Lower leg skin (tissue), 4 donors: ENCODE measurements around the gene PRKAG1. TPM values are rescaled to one million over a fixed set of nuclear protein-coding genes. Genes with fewer than 3 reads are reported as not detected.

Source experiments
- DNase-seq, 2 donors: peaks; one replicate each; pipeline ENCODE4 v3.0.0-alpha.2; 2019; ENCODE audit warnings: low spot score in 2 of 2
- H3K4me3 ChIP-seq: fragments of 200-600 bp; sonication (generic); 2 replicates; pipeline ENCODE4 v1.5.1; 2017; ENCODE audit warnings: mild to moderate bottlenecking, low read depth; ENCODE audit not compliant: poor library complexity, severe bottlenecking
- POLR2A ChIP-seq, 2 donors: fragments of 450-650 bp; IDR thresholded peaks; one replicate each; pipeline ENCODE4 v1.6.1; 2016 to 2017; ENCODE audit warnings: antibody characterized with exemption in 2 of 2, mild to moderate bottlenecking in 1 of 2, moderate library complexity in 1 of 2
- WGBS, 2 donors: methylation state at CpG; one replicate each; pipeline ENCODE4 v1.1.5; 2018; 5-methylcytosine and 5-hydroxymethylcytosine counted together
- intact Hi-C: fragments of 100-400 bp; cut with DNase I; formaldehyde crosslinking; loops from one replicate; pipeline ENCODE4 v1.15.0; 2023; ENCODE audit warnings: low total_unique reads
- total RNA-seq, 4 donors: library from RNA; depleted of rRNA; stranded (reverse); fragments of >200 nt; gene quantifications; one replicate each; pipeline ENCODE4 v1.1.0, GENCODE V29; 2016
- TF ChIP-seq, protein P1 (sequence below), 3 donors: fragments of 450-650 bp; IDR thresholded peaks; one replicate each; pipeline ENCODE4 v1.5.1; 2016; ENCODE audit warnings: antibody characterized with exemption in 3 of 3, mild to moderate bottlenecking in 3 of 3, moderate library complexity in 2 of 3

PRKAG1 gene
- total RNA-seq, 4 donors from 2014 or later, result 30.3 to 57.8 (median 49.2) TPM

DNA sequence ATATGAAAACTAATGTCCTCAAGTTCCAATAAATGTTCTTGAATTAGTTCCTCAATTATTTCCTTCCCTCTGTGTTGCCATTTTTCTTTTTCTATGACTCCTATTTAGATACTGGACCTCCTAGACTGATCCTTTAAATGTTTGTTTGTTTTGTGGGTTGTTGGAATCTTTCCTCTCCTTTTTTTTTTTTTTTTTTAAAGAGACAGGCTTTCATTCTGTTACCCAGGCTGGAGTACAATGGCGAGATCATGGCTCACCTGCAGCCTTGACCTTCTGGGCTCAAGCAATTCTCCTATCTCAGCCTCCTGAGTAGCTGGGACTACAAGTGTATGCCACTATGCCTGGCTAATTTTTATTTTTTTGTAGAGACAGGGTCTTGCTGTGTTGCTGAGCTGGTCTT is 9.6 kb downstream of the PRKAG1 start:
- intact Hi-C loops, result no loop called here
- TF ChIP-seq, protein P1, sequence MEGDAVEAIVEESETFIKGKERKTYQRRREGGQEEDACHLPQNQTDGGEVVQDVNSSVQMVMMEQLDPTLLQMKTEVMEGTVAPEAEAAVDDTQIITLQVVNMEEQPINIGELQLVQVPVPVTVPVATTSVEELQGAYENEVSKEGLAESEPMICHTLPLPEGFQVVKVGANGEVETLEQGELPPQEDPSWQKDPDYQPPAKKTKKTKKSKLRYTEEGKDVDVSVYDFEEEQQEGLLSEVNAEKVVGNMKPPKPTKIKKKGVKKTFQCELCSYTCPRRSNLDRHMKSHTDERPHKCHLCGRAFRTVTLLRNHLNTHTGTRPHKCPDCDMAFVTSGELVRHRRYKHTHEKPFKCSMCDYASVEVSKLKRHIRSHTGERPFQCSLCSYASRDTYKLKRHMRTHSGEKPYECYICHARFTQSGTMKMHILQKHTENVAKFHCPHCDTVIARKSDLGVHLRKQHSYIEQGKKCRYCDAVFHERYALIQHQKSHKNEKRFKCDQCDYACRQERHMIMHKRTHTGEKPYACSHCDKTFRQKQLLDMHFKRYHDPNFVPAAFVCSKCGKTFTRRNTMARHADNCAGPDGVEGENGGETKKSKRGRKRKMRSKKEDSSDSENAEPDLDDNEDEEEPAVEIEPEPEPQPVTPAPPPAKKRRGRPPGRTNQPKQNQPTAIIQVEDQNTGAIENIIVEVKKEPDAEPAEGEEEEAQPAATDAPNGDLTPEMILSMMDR (IDR thresholded peaks at IDR 0.05), result no peak
- no peak for TF ChIP-seq POLR2A (IDR thresholded peaks at IDR 0.05)
- 100% methylated on average over 1 of the region's 1 CpG for WGBS, 2 donors

DNA sequence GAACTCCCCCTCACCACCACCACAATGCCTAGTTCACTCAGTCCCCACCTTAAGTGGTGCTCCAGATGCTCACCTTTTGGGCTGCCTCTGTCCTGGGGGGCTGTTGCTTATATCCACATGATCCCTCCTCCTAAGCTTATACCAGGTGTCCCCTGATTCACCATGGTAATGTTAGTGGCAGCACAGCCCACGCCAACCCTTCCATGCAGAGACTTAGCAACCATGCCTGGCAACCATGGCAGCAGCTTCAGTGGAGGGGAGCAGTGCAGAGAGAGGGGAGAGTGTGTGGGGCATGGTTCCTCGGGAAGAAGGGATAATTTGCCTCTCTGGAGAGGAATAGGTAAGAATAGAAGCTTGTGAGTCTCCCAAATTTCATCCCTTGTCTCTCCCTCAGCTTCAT is 18.2 kb downstream of the PRKAG1 start:
- 86 to 88% methylated on average over 2 of the region's 2 CpGs for WGBS, 2 donors
- intact Hi-C loops, result no loop called here
- no peak overlapping the region for H3K4me3 ChIP-seq
- no peak for TF ChIP-seq POLR2A (IDR thresholded peaks at IDR 0.05)
- TF ChIP-seq, protein P1 (IDR thresholded peaks at IDR 0.05), result no peak
- no peak for DNase-seq

More for the DNA sequence above, 9.6 kb downstream of the PRKAG1 start:
- no peak overlapping the region for H3K4me3 ChIP-seq
- no peak for DNase-seq

DNA sequence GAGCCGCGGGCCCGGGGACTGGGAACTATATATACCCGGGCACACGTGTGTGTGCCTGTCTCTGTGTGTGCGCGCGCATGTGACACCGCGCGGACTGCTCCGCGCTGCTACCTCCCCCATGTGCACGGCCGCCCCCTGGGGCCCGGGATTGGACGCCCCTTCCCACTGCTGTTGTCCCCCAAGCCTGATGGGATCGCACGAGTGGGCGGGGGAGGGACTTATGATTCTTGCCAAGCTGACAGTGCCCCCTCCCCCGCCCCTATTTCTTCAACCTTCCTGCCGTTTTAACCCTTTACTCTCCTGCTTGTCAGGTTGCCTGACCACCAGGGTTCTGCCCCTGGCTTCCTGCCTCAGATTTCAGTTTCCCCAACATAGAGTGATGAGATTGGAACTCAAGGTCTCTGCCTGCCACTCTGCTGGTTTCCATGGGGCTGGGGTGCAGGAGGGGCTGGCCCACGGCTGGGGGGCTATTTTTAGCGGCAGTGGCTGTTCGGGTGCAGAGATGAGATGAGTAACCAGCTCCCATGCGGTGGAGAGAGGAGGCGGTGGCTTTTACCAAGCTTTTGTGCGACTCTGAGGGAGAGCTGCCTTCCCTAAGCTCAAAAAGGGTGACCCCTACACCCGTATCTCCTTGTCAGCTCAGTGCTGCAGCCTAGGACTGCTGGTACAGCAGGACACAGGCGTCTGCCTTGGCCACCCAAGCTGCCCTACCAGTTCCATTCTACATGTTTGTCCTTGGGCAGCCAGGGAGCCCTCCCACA is 19.0 kb downstream of the PRKAG1 start, which contains the start of gene DDN:
DDN (minus strand) TSS at position 5 of the 761 bp plus-strand sequence. CDS start 88 bp downstream, outside the sequence.
- WGBS, 2 donors, result 4 to 6% methylated on average over 17 to 29 of the region's 30 CpGs
- H3K4me3 ChIP-seq, result peak within 1 kb of the TSS; percentile 24
- TF ChIP-seq POLR2A (IDR thresholded peaks at IDR 0.05), result no peak
- DNase-seq, result peak in 1 of 2 donors; percentile 82
- intact Hi-C loops, result loop anchor here (5.0 kb wide), 1 partner anchor 142 kb away; no protein-coding TSS in a partner anchor

DNA sequence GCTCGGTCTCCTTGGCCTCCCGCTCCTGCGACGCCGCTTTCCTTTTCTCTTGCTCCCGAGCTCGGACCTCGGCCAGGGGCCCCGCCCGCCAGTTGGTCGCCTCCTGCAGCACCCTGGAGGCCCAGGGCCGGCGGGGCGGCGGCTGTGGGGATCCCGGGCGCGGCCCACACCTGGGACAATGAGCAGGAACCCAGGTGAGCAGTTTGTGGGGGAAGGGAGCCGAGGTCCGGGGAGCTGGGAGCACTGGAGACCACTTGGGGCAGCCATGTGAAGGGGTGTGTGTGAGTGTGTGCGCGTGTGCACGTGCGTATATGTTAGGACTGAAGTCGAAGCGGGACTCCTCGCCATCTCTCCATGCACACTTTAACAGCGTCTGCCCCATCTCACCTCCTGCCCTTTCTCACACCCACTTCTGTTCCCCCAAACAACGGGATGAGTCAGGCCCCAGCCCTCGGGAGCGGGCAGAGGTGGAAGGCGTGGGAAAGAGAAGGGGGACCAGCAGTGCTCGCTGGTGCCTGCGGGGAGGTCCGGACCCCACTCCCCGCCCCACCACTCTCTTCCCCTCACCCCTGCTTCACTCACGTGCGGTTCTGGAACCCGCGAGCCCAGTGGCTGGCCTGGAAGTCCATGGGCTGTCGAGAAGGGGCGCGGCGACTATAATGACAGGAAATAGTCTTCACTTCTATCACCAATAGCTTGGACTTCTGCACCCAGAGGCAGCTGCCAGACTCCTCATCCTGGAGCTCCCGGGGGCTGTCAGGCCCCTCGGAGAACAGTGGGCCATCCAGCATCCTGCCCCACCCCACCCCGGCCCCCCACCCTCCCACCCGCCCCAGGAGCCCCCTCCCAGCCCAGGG is 19.9 kb downstream of the PRKAG1 start:
- H3K4me3 ChIP-seq, result peak overlapping the region; percentile 24
- intact Hi-C loops, result loop anchor here (5.0 kb wide), 1 partner anchor 141 kb away; no protein-coding TSS in a partner anchor
- peak in 1 of 2 donors; percentile 88 for DNase-seq
- no peak for TF ChIP-seq POLR2A (IDR thresholded peaks at IDR 0.05)
- TF ChIP-seq, protein P1 (IDR thresholded peaks at IDR 0.05), result no peak
- 1% methylated on average over 35 to 43 of the region's 48 CpGs for WGBS, 2 donors

DNA sequence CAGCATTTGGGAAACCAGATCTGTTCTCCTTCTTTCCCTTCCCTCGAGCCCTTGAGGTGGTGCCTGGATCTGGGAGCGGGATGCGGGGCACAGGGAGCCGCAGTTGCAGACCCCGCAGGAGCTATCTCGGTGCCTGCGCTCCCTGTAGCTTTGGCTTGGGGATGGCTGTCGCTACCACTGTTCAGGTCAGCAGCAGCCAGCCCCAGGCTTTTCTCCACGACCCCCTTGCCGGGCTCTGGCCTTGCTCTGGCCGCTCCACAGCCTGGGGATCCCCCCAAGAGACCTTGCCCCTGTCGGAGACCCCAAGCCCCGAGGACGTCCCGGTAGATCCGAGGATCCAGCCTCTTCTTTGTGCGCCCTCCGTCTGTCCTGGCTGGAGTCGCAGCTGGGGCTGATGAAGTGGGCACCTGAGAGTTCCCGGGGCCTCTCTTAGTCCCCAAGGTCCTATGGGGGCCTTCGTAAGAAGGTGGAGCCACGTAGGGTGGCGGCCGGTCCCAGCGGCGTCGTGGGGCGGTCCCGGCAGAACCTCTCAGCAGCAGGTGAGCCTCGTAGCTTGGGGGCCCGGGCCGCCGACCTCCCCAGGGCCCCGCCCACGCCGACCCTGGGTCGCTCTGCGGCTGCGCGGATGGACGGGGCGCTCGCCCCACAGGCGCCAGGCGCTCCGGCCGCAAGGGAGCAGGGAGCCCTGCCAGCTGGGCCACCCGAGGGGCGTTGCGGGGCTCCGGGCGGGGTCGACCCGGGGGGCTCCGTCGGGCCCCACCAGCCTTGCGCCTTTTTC is 20.7 kb downstream of the PRKAG1 start:
- TF ChIP-seq, protein P1 (IDR thresholded peaks at IDR 0.05), result no peak
- TF ChIP-seq POLR2A (IDR thresholded peaks at IDR 0.05), result no peak
- WGBS, 2 donors, result 10 to 25% methylated on average over 9 to 23 of the region's 57 CpGs
- peak in 1 of 2 donors; percentile 86 for DNase-seq
- peak overlapping the region; percentile 24 for H3K4me3 ChIP-seq
- intact Hi-C loops, result loop anchor here (5.0 kb wide), 1 partner anchor 141 kb away; no protein-coding TSS in a partner anchor
